ENCODE measurements around the gene FYN. TPM values are rescaled to one million over a fixed set of nuclear protein-coding genes. Genes with fewer than 3 reads are reported as not detected.

Gene FYN
- total RNA-seq, 1 experiment from 2014 or later = 18.5 TPM

- ATAC-seq = no peak
- intact Hi-C loops (cut with micrococcal nuclease) = no loop called here
- CTCF ChIA-PET = no interaction called here
- Histone ChIP-seq H3K4me2 (ENCODE audit: low read length) (no peak overlapping the region), H2AFZ (ENCODE audit: low read depth, low read length, poor library complexity, severe bottlenecking) (no peak overlapping the region), H3K9ac (ENCODE audit: low read length) (no peak overlapping the region), H3K9me3 (ENCODE audit: control insufficient read depth in 1 of 2, insufficient read depth in 1 of 2, low read depth in 1 of 2, low read length in 2 of 2) (no peaks in the 10 kb centered on the region), H4K20me1 (ENCODE audit: insufficient read depth) (no peaks in the 10 kb centered on the region), H3K9me2 (ENCODE audit: insufficient read depth) (no peaks in the 10 kb centered on the region), H3K27ac (ENCODE audit: low read depth, low read length) (no peak overlapping the region), H3K4me1 (ENCODE audit: control insufficient read depth in 1 of 2, insufficient read depth in 2 of 2, low read length in 2 of 2) (peaks cover 6 to 13% of the 10 kb centered on the region in 2 experiments), H3K4me3 (replicated peaks in 1 of 2; ENCODE audit: low read depth in 1 of 2, low read length in 2 of 2) (no peak overlapping the region), H3K79me2 (ENCODE audit: insufficient read depth, low read length) (no peaks in the 10 kb centered on the region), H3K36me3 (ENCODE audit: control insufficient read depth in 1 of 2, insufficient read depth in 2 of 2, low read length in 2 of 2) (no peaks in the 10 kb centered on the region), H3K27me3 (ENCODE audit: insufficient read depth, low read length) (no peaks in the 10 kb centered on the region)
- DNase-seq (ENCODE audit: low read depth, low spot score) = no peak
- BruUV-seq (replicated peaks) = no TSS peak
- POLR2A ChIA-PET = no interaction called here
- RAD21 ChIA-PET (ENCODE audit: low non-redundant PET in 1 of 2, low total read pairs in 2 of 2, uncharacterized antibody in 2 of 2, unreplicated experiment in 2 of 2) = interaction anchor here in 1 of 2 experiments (0.7 kb wide), 1 partner anchor 107 kb away, joined by 3 read pairs; no protein-coding TSS in a partner anchor
- TF ChIP-seq ATF3 (IDR thresholded peaks at IDR 0.05) (no peak), CBX3 (IDR thresholded peaks at IDR 0.05; ENCODE audit: low read depth) (no peak), POLR2A (IDR thresholded peaks at IDR 0.05; ENCODE audit: borderline replicate concordance, extremely low read depth, insufficient read depth, insufficient read length) (no peak), RAD21 (IDR thresholded peaks at IDR 0.05; ENCODE audit: low read depth) (no peak), ZBTB33 (IDR thresholded peaks at IDR 0.05; ENCODE audit: extremely low read depth, insufficient replicate concordance, low read length) (no peak)
These were observed 2.5 kb upstream of the FYN start for GRCh38 chr6:111875741-111876140.

DNA sequence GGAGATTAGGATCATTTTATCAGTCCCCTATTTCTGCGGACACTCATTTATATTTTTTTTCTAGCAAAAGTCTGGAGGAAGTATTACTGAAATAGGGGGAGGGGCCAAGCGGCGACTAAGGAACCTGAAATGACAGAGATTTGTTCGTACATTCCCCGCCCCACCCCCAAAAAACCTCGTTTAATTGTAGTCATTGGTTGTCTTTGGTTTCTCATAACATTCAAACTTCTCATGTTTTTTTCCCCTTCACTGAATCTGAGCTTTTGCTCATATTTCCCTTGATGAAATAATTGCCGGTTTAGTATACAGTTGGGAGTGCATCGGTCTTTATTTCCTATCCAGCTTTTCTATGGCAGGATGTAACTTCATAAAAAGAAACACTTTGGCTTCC, 768 bp upstream of the FYN start:
- Histone ChIP-seq H2AFZ (ENCODE audit: low read depth, low read length, poor library complexity, severe bottlenecking) (peak overlapping the region; percentile 98), H4K20me1 (ENCODE audit: insufficient read depth) (no peaks in the 10 kb centered on the region), H3K9me3 (ENCODE audit: control insufficient read depth in 1 of 2, insufficient read depth in 1 of 2, low read depth in 1 of 2, low read length in 2 of 2) (no peaks in the 10 kb centered on the region), H3K4me1 (ENCODE audit: control insufficient read depth in 1 of 2, insufficient read depth in 2 of 2, low read length in 2 of 2) (peaks cover 6 to 13% of the 10 kb centered on the region in 2 experiments), H3K4me2 (ENCODE audit: low read length) (peak overlapping the region; percentile 97), H3K9me2 (ENCODE audit: insufficient read depth) (no peaks in the 10 kb centered on the region), H3K4me3 (replicated peaks in 1 of 2; ENCODE audit: low read depth in 1 of 2, low read length in 2 of 2) (peak overlapping the region; percentile 51 to 64), H3K36me3 (ENCODE audit: control insufficient read depth in 1 of 2, insufficient read depth in 2 of 2, low read length in 2 of 2) (no peaks in the 10 kb centered on the region), H3K27me3 (ENCODE audit: insufficient read depth, low read length) (no peaks in the 10 kb centered on the region), H3K9ac (ENCODE audit: low read length) (0 out of 2 replicates have a peak overlapping the region, but pooled peaks have one; percentile 18), H3K79me2 (ENCODE audit: insufficient read depth, low read length) (no peaks in the 10 kb centered on the region), H3K27ac (ENCODE audit: low read depth, low read length) (no peak overlapping the region)
- RAD21 ChIA-PET (ENCODE audit: low non-redundant PET in 1 of 2, low total read pairs in 2 of 2, uncharacterized antibody in 2 of 2, unreplicated experiment in 2 of 2) = no interaction called here
- no TSS peak for BruUV-seq (replicated peaks)
- POLR2A ChIA-PET = no interaction called here
- ATAC-seq (no peak), DNase-seq (ENCODE audit: low read depth, low spot score) (no peak)
- CTCF ChIA-PET = interaction anchor here (1.0 kb wide), 1 partner anchor 15 kb away, joined by 3 read pairs; no protein-coding TSS in a partner anchor
- intact Hi-C loops (cut with micrococcal nuclease) = no loop called here
- TF ChIP-seq ATF3 (IDR thresholded peaks at IDR 0.05) (no peak), EGR1 (IDR thresholded peaks at IDR 0.05; ENCODE audit: low read depth) (no peak), ZBTB33 (IDR thresholded peaks at IDR 0.05; ENCODE audit: extremely low read depth, insufficient replicate concordance, low read length) (no peak), YY1 (IDR thresholded peaks at IDR 0.05; ENCODE audit: extremely low read depth, insufficient replicate concordance, low read depth, low read length) (no peak), EZH2phosphoT487 (IDR thresholded peaks at IDR 0.05; ENCODE audit: borderline replicate concordance) (no peak), REST (IDR thresholded peaks at IDR 0.05; ENCODE audit: low read depth) (no peak), CBX3 (IDR thresholded peaks at IDR 0.05; ENCODE audit: low read depth) (no peak), ZNF274 (IDR thresholded peaks at IDR 0.05; ENCODE audit: low read depth, low read length) (no peak)
